CD14-positive monocyte (primary cell): ENCODE data around the gene STX18. TPM values are rescaled to one million over a fixed set of nuclear protein-coding genes. Genes with fewer than 3 reads are reported as not detected.

Experiments used
- DNase-seq, 3 donors: peaks; one replicate each; pipeline ENCODE4 v3.0.0-alpha.2; 2011 to 2022
- H2AFZ ChIP-seq: 2 replicates; pipeline ENCODE4 v1.6.0; 2012; ENCODE audit warnings: mild to moderate bottlenecking, low read depth, low read length, inconsistent platforms; ENCODE audit not compliant: insufficient read depth, poor library complexity, severe bottlenecking
- H3K27ac ChIP-seq, 2 donors: 1 replicate in 1 of 2; 2 replicates in 1 of 2; pipeline ENCODE4 v1.5.1; 2012 to 2013; ENCODE audit warnings: low read length in 2 of 2, control low read depth in 1 of 2, inconsistent platforms in 1 of 2, low read depth in 1 of 2, mild to moderate bottlenecking in 1 of 2
- H3K27me3 ChIP-seq, 2 donors: one replicate each; pipeline versions ENCODE4 v1.6.0 to v1.6.1; 2011 to 2013; ENCODE audit warnings: low read length in 2 of 2; ENCODE audit not compliant: control insufficient read depth in 2 of 2, insufficient read depth in 2 of 2
- H3K36me3 ChIP-seq, 2 donors: replicated peaks in 1 of 2; 1 replicate in 1 of 2; 2 replicates in 1 of 2; pipeline versions ENCODE4 v1.5.1 to v1.6.1; 2012 to 2013; ENCODE audit warnings: low read length in 2 of 2, control low read depth in 1 of 2, inconsistent platforms in 1 of 2, mild to moderate bottlenecking in 1 of 2; ENCODE audit not compliant: insufficient read depth in 2 of 2, control insufficient read depth in 1 of 2
- H3K4me1 ChIP-seq, 2 donors: 1 replicate in 1 of 2; 2 replicates in 1 of 2; pipeline versions ENCODE4 v1.5.1 to v1.6.1; 2012 to 2013; ENCODE audit warnings: low read length in 2 of 2, control low read depth in 1 of 2, inconsistent platforms in 1 of 2, mild to moderate bottlenecking in 1 of 2, moderate library complexity in 1 of 2; ENCODE audit not compliant: insufficient read depth in 2 of 2, control insufficient read depth in 1 of 2
- H3K4me2 ChIP-seq: replicated peaks from 2 replicates; pipeline ENCODE3; 2012; ENCODE audit warnings: low read length, moderate library complexity, mild to moderate bottlenecking; ENCODE audit not compliant: poor library complexity, severe bottlenecking; ENCODE audit errors: extremely low read depth
- H3K4me3 ChIP-seq, 3 experiments: fragments of 200-600 bp in 1 of 3; sonication (generic) in 1 of 3; replicated peaks in 1 of 3; 1 replicate in 2 of 3; 2 replicates in 1 of 3; pipeline ENCODE4 v1.5.1; 2011 to 2013; ENCODE audit warnings: low read length in 3 of 3, mild to moderate bottlenecking in 3 of 3, control low read depth in 2 of 3, low read depth in 2 of 3, inconsistent platforms in 1 of 3, moderate library complexity in 1 of 3
- H3K79me2 ChIP-seq: 2 replicates; pipeline ENCODE4 v1.6.0; 2012; ENCODE audit warnings: mild to moderate bottlenecking, control low read depth, inconsistent platforms, low read length, moderate library complexity; ENCODE audit not compliant: insufficient read depth
- H3K9ac ChIP-seq: 2 replicates; pipeline ENCODE4 v1.6.0; 2017; ENCODE audit warnings: low read length, mild to moderate bottlenecking; ENCODE audit not compliant: insufficient read depth, poor library complexity, severe bottlenecking
- H3K9me3 ChIP-seq, 2 donors: replicated peaks in 1 of 2; 1 replicate in 1 of 2; 2 replicates in 1 of 2; pipeline versions ENCODE4 v1.5.1 to v1.6.1; 2012 to 2013; ENCODE audit warnings: low read length in 2 of 2, control low read depth in 1 of 2; ENCODE audit not compliant: control insufficient read depth in 1 of 2, insufficient read depth in 1 of 2
- H4K20me1 ChIP-seq: 2 replicates; pipeline ENCODE4 v1.6.0; 2012; ENCODE audit warnings: mild to moderate bottlenecking, low read length, control low read depth, moderate library complexity; ENCODE audit not compliant: insufficient read depth
- H3K27ac Mint-ChIP-seq, 7 donors: one replicate each; pipeline ENCODE4 v1.8.0; 2020; ENCODE audit warnings: mild to moderate bottlenecking in 7 of 7, mixed read lengths in 7 of 7, moderate library complexity in 6 of 7, inconsistent platforms in 2 of 7
- H3K27me3 Mint-ChIP-seq, 3 donors: one replicate each; pipeline ENCODE4 v1.8.0; 2021 to 2022; ENCODE audit warnings: low read depth in 3 of 3, mild to moderate bottlenecking in 3 of 3, mixed read lengths in 3 of 3, moderate library complexity in 3 of 3, inconsistent platforms in 1 of 3
- H3K36me3 Mint-ChIP-seq, 2 donors: one replicate each; pipeline ENCODE4 v1.8.0; 2020; ENCODE audit warnings: mixed read lengths in 2 of 2, inconsistent platforms in 1 of 2, mild to moderate bottlenecking in 1 of 2
- H3K4me1 Mint-ChIP-seq: one replicate; pipeline ENCODE4 v1.8.0; 2020; ENCODE audit warnings: mild to moderate bottlenecking, mixed read lengths
- H3K4me3 Mint-ChIP-seq, 2 donors: one replicate each; pipeline ENCODE4 v1.8.0; 2020; ENCODE audit warnings: mild to moderate bottlenecking in 2 of 2, mixed read lengths in 2 of 2, moderate library complexity in 1 of 2
- H3K9me3 Mint-ChIP-seq, 7 donors: one replicate each; pipeline ENCODE4 v1.8.0; 2020 to 2022; ENCODE audit warnings: mixed read lengths in 7 of 7, mild to moderate bottlenecking in 6 of 7, moderate library complexity in 6 of 7, inconsistent platforms in 2 of 7
- CTCF ChIP-seq: fragments of 200-600 bp; IDR thresholded peaks from one replicate; pipeline ENCODE4 v1.8.0; 2022; ENCODE audit warnings: antibody characterized with exemption, mild to moderate bottlenecking
- WGBS: methylation state at CpG from one replicate; pipeline ENCODE4 v1.1.5; 2013; ENCODE audit warnings: missing lambda C conversion rate; ENCODE audit not compliant: insufficient coverage; 5-methylcytosine and 5-hydroxymethylcytosine counted together
- intact Hi-C, 2 donors: fragments of 100-400 bp; cut with micrococcal nuclease; formaldehyde crosslinking; loops; one replicate each; pipeline versions ENCODE4 v1.15.0 to v1.15.1; 2023
- polyA plus RNA-seq, 3 donors: library from polyadenylated mRNA; depleted of rRNA in 1 of 3; unstranded in 2 of 3; stranded (reverse) in 1 of 3; fragments of 300-500 nt in 2 of 3; fragments of >200 nt in 1 of 3; fragmentation: Illumina TruSeq in 2 of 3; gene quantifications; 1 replicate in 2 of 3; 2 replicates in 1 of 3; pipeline ENCODE4 v1.2.3, GENCODE V29; 2012 to 2021

The STX18 gene
- polyA plus RNA-seq, 3 donors: 19.0 to 24.1 (median 19.6) TPM

GRCh38 chr4:4413806-4414205 lies 128.0 kb downstream of the STX18 start:
- H3K9me3 ChIP-seq: peaks cover 0 to 4% of the 10 kb centered on the region in 2 donors
- H3K27me3 Mint-ChIP-seq: peaks cover 0 to 2% (median 0%) of the 10 kb centered on the region in 3 donors
- peaks cover 0 to 4% (median 0%) of the 10 kb centered on the region in 7 donors for H3K9me3 Mint-ChIP-seq

GRCh38 chr4:4413373-4413725 lies 128.5 kb downstream of the STX18 start:
- peak overlapping the region in 1 of 7 donors; percentile 15 for H3K27ac Mint-ChIP-seq
- no peak for TF ChIP-seq CTCF
- 91% methylated on average over 8 of the region's 10 CpGs for WGBS
- no peak overlapping the region for H3K4me2 ChIP-seq
- intact Hi-C loops: no loop called here
- peak overlapping the region in 1 of 2 donors; percentile 24 for H3K4me3 Mint-ChIP-seq
- no peak for DNase-seq
- no peak overlapping the region for H3K4me3 ChIP-seq
- H3K9me3 Mint-ChIP-seq: peaks cover 0 to 4% (median 0%) of the 10 kb centered on the region in 7 donors
- H3K9me3 ChIP-seq: peaks cover 0 to 4% of the 10 kb centered on the region in 2 donors
- no peaks in the 10 kb centered on the region for H3K27me3 ChIP-seq
- peaks cover 8 to 10% of the 10 kb centered on the region in 2 donors for H3K36me3 ChIP-seq
- H3K27me3 Mint-ChIP-seq: peaks cover 0 to 2% (median 2%) of the 10 kb centered on the region in 3 donors
- H3K4me1 Mint-ChIP-seq: no peaks in the 10 kb centered on the region
- no peaks in the 10 kb centered on the region for H3K79me2 ChIP-seq
- no peak overlapping the region for H3K27ac ChIP-seq
- H3K4me1 ChIP-seq: no peaks in the 10 kb centered on the region
- no peak overlapping the region for H2AFZ ChIP-seq
- no peaks in the 10 kb centered on the region for H4K20me1 ChIP-seq
- H3K36me3 Mint-ChIP-seq: peaks cover 13 to 24% of the 10 kb centered on the region in 2 donors
- H3K9ac ChIP-seq: no peak overlapping the region

More at GRCh38 chr4:4413806-4414205, 128.0 kb downstream of the STX18 start:
- Histone ChIP-seq H3K27ac (no peak overlapping the region), H3K27me3 (no peaks in the 10 kb centered on the region), H4K20me1 (no peaks in the 10 kb centered on the region), H3K79me2 (no peaks in the 10 kb centered on the region), H2AFZ (no peak overlapping the region), H3K4me3 (no peak overlapping the region), H3K4me1 (no peaks in the 10 kb centered on the region), H3K4me2 (no peak overlapping the region), H3K36me3 (peaks cover 12 to 15% of the 10 kb centered on the region in 2 donors), H3K9ac (no peak overlapping the region)
- peak overlapping the region in 2 of 7 donors; percentile 15 to 63 for H3K27ac Mint-ChIP-seq
- no peak for DNase-seq
- no peaks in the 10 kb centered on the region for H3K4me1 Mint-ChIP-seq
- peaks cover 17 to 28% of the 10 kb centered on the region in 2 donors for H3K36me3 Mint-ChIP-seq
- no peak overlapping the region for H3K4me3 Mint-ChIP-seq
- TF ChIP-seq CTCF: no peak
- 85% methylated on average over 5 of the region's 7 CpGs for WGBS
- intact Hi-C loops: no loop called here
